SHP77 (cell line): ENCODE results near the gene NELFB.
"Not testable (repeated sequence)": the region's sequence is repeated elsewhere in the genome, so short reads cannot be mapped to it uniquely, and the experiment has no call there.

Source experiments
- DNase-seq, 2 experiments: peaks; one replicate each; lab custom pipeline; 2025; lab: John Stamatoyannopoulos, UW

Gene NELFB

GRCh38 chr9:137247135-137247915 is 7.8 kb upstream of the NELFB start:
- no peak for DNase-seq

- DNase-seq: no peak
Measured at GRCh38 chr9:137247916-137248175, 7.3 kb upstream of the NELFB start.

GRCh38 chr9:137250329-137251193 is 4.6 kb upstream of the NELFB start:
- no peak for DNase-seq

- no peak for DNase-seq
Measured at GRCh38 chr9:137251194-137251461, 4.0 kb upstream of the NELFB start, which contains the start of gene STPG3. Gene STPG3, plus strand, starts transcription at chr9:137251286. Its CDS starts 1 bp downstream, at chr9:137251287.

- DNase-seq: no peak
Measured at GRCh38 chr9:137251490-137252268, 3.4 kb upstream of the NELFB start.

GRCh38 chr9:137252555-137253506 is 2.3 kb upstream of the NELFB start:
- DNase-seq: no peak

GRCh38 chr9:137253717-137254623 is 1.2 kb upstream of the NELFB start:
- DNase-seq: no peak

GRCh38 chr9:137255448-137256114 is 454 bp downstream of the NELFB start:
- DNase-seq: peak in 1 of 2 experiments; percentile 54

DNA sequence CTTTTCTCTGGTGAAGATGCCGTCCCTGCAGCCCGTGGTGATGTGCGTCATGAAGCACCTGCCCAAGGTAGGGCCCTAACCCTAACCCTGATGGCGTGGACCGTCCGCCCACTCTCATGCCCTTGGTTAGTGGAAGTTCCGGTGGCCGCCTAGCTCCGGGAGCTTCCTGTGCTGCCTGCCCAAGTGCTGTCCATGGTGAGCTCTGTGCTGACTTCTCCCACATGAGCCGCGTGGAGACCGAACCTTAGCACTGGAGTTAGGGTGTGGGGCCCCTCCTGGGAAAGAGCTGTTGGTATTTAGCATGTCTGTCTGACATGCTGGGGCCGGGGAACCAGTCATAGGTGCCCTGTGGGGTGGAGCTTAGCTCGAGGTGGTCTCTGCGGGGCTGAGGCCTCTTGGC is 1.2 kb downstream of the NELFB start:
- no peak for DNase-seq

DNA sequence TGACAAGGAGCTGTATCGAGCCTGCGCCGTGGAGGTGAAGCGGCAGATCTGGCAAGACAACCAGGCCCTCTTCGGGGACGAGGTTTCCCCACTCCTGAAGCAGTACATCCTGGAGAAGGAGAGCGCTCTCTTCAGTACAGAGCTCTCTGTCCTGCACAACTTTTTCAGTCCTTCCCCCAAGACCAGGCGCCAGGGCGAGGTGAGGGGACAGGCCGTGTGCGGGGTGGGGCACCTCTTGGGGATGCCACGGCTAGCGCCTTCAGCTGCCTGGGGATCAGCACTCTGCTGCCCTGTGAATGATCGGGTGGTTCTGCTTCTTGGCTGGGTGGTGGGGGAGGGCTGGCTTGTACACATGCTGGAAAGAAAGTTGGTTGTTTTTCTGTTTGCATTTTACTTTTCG is 1.7 kb downstream of the NELFB start:
- no peak for DNase-seq

DNA sequence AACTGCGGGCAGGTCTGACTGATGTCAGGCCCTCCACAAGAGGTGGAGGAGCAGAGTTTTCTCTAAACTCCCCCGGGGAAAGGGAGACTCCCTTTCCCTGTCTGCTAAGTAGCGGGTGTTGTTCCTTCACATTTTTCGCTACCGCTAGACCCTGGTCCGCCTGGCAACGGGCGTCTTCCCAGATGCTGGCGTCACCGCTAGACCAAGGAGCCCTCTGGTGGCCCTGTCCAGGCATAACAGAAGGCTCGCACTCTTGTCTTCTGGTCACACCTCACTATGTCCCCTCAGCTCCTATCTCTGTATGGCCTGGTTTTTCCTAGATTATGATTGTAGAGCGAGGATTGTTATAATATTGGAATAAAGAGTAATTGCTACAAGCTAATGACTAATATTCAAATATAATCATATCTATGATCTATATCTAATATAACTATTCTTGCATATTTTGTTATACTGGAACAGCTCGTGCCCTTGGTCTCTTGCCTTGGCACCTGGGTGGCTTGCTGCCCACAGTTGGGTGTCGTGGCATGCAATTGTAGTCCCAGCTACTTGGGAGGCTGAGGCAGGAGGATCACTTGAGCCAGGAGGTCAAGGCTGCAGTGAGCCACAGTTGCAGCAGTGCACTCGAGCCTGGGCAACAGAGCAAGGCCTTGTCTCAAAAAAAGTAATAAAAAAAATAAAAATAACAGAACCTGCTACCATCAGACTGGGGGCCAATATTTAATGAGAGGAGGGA is 7.2 kb downstream of the NELFB start:
- not testable (repeated sequence) for DNase-seq

GRCh38 chr9:137262909-137263285 is 7.8 kb downstream of the NELFB start:
- no peak for DNase-seq

DNA sequence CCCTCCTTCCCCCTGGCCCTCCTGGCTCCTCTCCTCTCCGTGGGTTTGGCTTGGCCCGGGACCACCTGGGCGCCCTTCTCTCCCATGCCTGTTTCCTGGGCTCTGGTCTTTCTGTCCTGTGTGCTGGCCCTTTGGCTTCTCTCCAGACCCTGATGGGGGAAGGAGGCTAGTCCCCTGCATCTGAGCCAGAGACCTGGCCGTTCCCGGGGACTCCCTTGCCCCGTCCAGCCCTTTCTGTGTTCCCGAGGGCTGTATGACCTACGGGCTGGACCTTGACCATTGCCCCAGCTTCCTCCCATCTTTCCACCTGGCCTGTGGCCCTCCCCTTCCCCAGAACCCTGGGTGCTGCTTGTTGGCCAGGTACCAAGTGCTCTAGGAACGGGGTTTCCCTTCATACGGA is 8.4 kb downstream of the NELFB start:
- DNase-seq: no peak

GRCh38 chr9:137264067-137264466 is 8.9 kb downstream of the NELFB start:
- DNase-seq: no peak

GRCh38 chr9:137265496-137266161 is 10.5 kb downstream of the NELFB start:
- no peak for DNase-seq

DNA sequence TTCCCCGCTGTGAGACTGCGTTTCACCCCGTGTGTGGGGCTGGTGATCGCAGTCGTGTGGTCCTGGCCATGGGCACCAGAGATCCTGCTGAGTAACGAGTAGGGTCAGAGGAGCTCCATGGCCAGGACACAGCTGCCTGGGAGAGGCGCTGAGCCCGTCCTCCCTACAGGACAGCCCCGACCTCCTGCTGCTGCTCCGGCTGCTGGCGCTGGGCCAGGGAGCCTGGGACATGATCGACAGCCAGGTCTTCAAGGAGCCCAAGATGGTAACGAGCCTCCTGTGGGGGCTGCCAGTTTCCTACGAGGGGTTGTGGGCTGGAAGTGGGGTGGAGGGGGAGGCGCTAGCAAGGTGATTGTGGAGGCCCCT is 11.0 kb downstream of the NELFB start:
- no peak for DNase-seq

DNA sequence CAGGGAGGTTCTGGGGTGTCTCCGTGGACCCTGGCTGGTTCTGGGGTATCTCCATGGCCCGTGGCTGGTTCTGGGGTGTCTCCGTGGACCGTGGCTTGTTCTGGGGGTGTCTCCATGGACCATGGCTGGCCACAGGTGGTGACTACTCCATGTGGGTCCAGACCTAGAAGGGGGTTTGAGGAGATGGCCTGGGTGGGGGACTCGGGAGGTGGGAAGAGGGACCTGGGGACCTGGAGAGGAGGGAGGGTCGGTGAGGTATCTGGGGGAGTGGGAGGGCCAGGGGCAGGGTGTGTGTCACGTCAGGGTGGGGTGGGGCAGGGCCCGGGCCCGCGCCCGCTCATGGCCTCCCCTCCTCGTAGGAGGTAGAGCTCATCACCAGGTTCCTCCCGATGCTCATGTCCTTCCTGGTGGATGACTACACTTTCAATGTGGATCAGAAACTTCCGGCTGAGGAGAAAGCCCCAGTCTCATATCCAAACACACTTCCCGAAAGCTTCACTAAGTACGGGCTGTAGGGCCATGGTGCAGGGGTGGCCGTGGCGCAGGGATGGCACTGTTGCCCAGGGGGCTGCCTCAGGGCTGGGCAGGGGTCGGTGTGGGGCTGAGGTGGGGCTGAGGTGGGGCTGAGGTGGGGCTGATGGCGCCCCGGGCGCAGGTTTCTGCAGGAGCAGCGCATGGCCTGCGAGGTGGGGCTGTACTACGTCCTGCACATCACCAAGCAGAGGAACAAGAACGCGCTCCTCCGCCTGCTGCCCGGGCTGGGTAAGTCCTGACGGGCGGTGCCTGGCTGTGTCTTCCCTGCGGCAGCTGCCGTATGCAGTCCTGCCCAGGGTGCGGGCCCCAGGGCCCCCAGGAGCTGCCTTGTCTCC is 11.7 kb downstream of the NELFB start:
- DNase-seq: no peak

DNA sequence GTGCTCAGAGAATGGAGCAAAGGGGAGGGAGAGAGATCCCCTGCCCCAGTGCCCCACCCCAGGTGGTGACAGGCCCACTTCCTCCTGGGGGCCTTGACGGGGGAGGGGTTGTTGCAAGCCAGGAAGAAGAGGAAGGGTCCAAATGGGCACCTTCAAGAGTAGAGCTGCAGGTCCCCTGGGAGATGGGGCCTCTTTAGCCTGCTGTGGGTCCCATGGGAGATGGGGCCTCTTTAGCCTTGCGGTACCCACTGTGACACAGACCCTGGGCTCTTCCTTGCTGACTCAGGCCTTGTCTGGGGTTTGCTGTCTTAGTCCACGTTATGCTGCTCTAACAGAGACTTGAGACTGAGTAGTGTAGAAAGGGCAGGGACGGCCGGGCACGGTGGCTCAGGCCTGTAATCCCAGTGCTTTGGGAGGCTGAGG is 12.8 kb downstream of the NELFB start:
- no peak for DNase-seq
